GM12874 (cell line): ENCODE measurements around the gene PTGR2.

Experiments used
- CTCF ChIP-seq: IDR thresholded peaks from 2 replicates; pipeline ENCODE4 v1.5.1; 2011; ENCODE audit warnings: low read depth, mild to moderate bottlenecking, control low read depth, low read length, moderate library complexity; ENCODE audit not compliant: insufficient read depth

Gene PTGR2

GRCh38 chr14:73879027-73879426, 27.4 kb downstream of the PTGR2 start:
- TF ChIP-seq CTCF, result no peak

- no peak for TF ChIP-seq CTCF
Measured at GRCh38 chr14:73884438-73885190, 33.0 kb downstream of the PTGR2 start.

- no peak for TF ChIP-seq CTCF
Measured at GRCh38 chr14:73886449-73887317, 35.1 kb downstream of the PTGR2 start, which contains the start of gene ZNF410. Gene ZNF410, plus strand, starts transcription at chr14:73886859. Its CDS starts 5,317 bp downstream, at chr14:73892176.

- no peak for TF ChIP-seq CTCF
Measured at GRCh38 chr14:73887318-73887616, 35.6 kb downstream of the PTGR2 start.

GRCh38 chr14:73887694-73888459, 36.2 kb downstream of the PTGR2 start:
- TF ChIP-seq CTCF, result no peak

- TF ChIP-seq CTCF, result no peak
Measured at GRCh38 chr14:73888460-73888725, 36.8 kb downstream of the PTGR2 start.

GRCh38 chr14:73888971-73889370, 37.3 kb downstream of the PTGR2 start:
- TF ChIP-seq CTCF, result no peak
